GM19023 (cell line): ENCODE data around the gene GPATCH2L.

Source experiments
- ATAC-seq: cut with Tn5 transposase; IDR thresholded peaks from one replicate; pipeline ENCODE4 v1.9.1; 2021; ENCODE audit warnings: mild to moderate bottlenecking, moderate library complexity; ENCODE audit not compliant: unreplicated experiment

GPATCH2L gene

GRCh38 chr14:76253111-76253510 lies 101.4 kb downstream of the GPATCH2L start:
- ATAC-seq: no peak

- no peak for ATAC-seq
These were observed 104.8 kb downstream of the GPATCH2L start for GRCh38 chr14:76256545-76256944.

GRCh38 chr14:76257111-76257803 lies 105.5 kb downstream of the GPATCH2L start:
- no peak for ATAC-seq

- ATAC-seq: no peak
These were observed 106.2 kb downstream of the GPATCH2L start for GRCh38 chr14:76257842-76258397.

- ATAC-seq: no peak
These were observed 107.5 kb downstream of the GPATCH2L start for GRCh38 chr14:76259029-76259735.

GRCh38 chr14:76260749-76261148 lies 109.0 kb downstream of the GPATCH2L start:
- no peak for ATAC-seq

GRCh38 chr14:76261371-76261811 lies 109.7 kb downstream of the GPATCH2L start:
- ATAC-seq: no peak

- no peak for ATAC-seq
These were observed 110.9 kb downstream of the GPATCH2L start for GRCh38 chr14:76262641-76263040.
